H9 (cell line): ENCODE data around the gene FANCC. TPM values are rescaled to one million over a fixed set of nuclear protein-coding genes. Genes with fewer than 3 reads are reported as not detected.
A peak's percentile ranks its signal among the peaks of the same experiment; 100 is the strongest.

Experiments used
- DNase-seq: peaks from one replicate; pipeline ENCODE4 v3.0.0-alpha.2; 2017
- H2AFZ ChIP-seq: one replicate; pipeline ENCODE4 v1.6.1; 2013; ENCODE audit warnings: mild to moderate bottlenecking, low read length, control low read depth, moderate library complexity
- H2AK5ac ChIP-seq: 2 replicates; pipeline ENCODE4 v1.6.1; 2013; ENCODE audit warnings: low read length, control low read depth, mixed read lengths; ENCODE audit not compliant: insufficient read length
- H2BK120ac ChIP-seq: one replicate; pipeline ENCODE4 v1.6.1; 2013; ENCODE audit warnings: low read depth, mild to moderate bottlenecking, low read length, control low read depth, inconsistent platforms; ENCODE audit not compliant: poor library complexity, severe bottlenecking
- H2BK12ac ChIP-seq: 2 replicates; pipeline ENCODE4 v1.6.1; 2013; ENCODE audit warnings: low read length, control low read depth, mixed read lengths, low read depth; ENCODE audit not compliant: insufficient read length
- H2BK15ac ChIP-seq: 2 replicates; pipeline ENCODE4 v1.6.1; 2013; ENCODE audit warnings: low read depth, low read length, control low read depth
- H2BK20ac ChIP-seq: one replicate; pipeline ENCODE4 v1.6.1; 2013; ENCODE audit warnings: low read depth, mild to moderate bottlenecking, low read length, control low read depth, inconsistent platforms; ENCODE audit not compliant: poor library complexity, severe bottlenecking
- H2BK5ac ChIP-seq: 2 replicates; pipeline ENCODE4 v1.6.1; 2013; ENCODE audit warnings: low read length, control low read depth, mixed read lengths; ENCODE audit not compliant: insufficient read length
- H3K14ac ChIP-seq: 2 replicates; pipeline ENCODE4 v1.6.1; 2013; ENCODE audit warnings: low read length, control low read depth; ENCODE audit not compliant: insufficient read depth
- H3K18ac ChIP-seq: 2 replicates; pipeline ENCODE4 v1.6.1; 2013; ENCODE audit warnings: low read depth, mild to moderate bottlenecking, mixed read lengths, low read length, control low read depth; ENCODE audit not compliant: insufficient read length
- H3K23ac ChIP-seq: 2 replicates; pipeline ENCODE4 v1.6.1; 2013; ENCODE audit warnings: low read length, control low read depth, mixed read lengths, low read depth; ENCODE audit not compliant: insufficient read length
- H3K23me2 ChIP-seq: 2 replicates; pipeline ENCODE4 v1.6.1; 2013; ENCODE audit warnings: low read depth, mild to moderate bottlenecking, mixed read lengths, low read length, control low read depth; ENCODE audit not compliant: insufficient read length, poor library complexity, severe bottlenecking
- H3K27ac ChIP-seq: 2 replicates; pipeline ENCODE4 v1.5.1; 2013; ENCODE audit warnings: low read length, control low read depth, mixed read lengths, low read depth; ENCODE audit not compliant: insufficient read length
- H3K27me3 ChIP-seq: 2 replicates; pipeline ENCODE4 v1.6.1; 2013; ENCODE audit warnings: low read length, control low read depth, inconsistent platforms; ENCODE audit not compliant: insufficient read depth
- H3K4ac ChIP-seq: 2 replicates; pipeline ENCODE4 v1.6.1; 2013; ENCODE audit warnings: low read depth, mild to moderate bottlenecking, control low read depth, inconsistent platforms, low read length, moderate library complexity
- H3K4me1 ChIP-seq: 2 replicates; pipeline ENCODE4 v1.6.1; 2013; ENCODE audit warnings: low read length, control low read depth, inconsistent platforms; ENCODE audit not compliant: insufficient read depth
- H3K4me2 ChIP-seq: 2 replicates; pipeline ENCODE4 v1.6.1; 2013; ENCODE audit warnings: low read length, control low read depth, mixed read lengths; ENCODE audit not compliant: insufficient read length, insufficient read depth
- H3K56ac ChIP-seq: 2 replicates; pipeline ENCODE4 v1.6.1; 2013; ENCODE audit warnings: low read depth, mild to moderate bottlenecking, mixed read lengths, low read length, control low read depth; ENCODE audit not compliant: insufficient read length
- H3K79me1 ChIP-seq: 2 replicates; pipeline ENCODE4 v1.6.1; 2013; ENCODE audit warnings: low read depth, mild to moderate bottlenecking, moderate library complexity, low read length, control low read depth, inconsistent platforms; ENCODE audit not compliant: insufficient read depth, poor library complexity, severe bottlenecking
- H3K79me2 ChIP-seq: 2 replicates; pipeline ENCODE4 v1.6.1; 2013; ENCODE audit warnings: low read length, control low read depth, inconsistent platforms; ENCODE audit not compliant: insufficient read depth
- H3K9ac ChIP-seq: 2 replicates; pipeline ENCODE4 v1.6.1; 2013; ENCODE audit warnings: low read length, control low read depth, mixed read lengths; ENCODE audit not compliant: insufficient read length; ENCODE audit errors: extremely low read depth
- H3K9me3 ChIP-seq: one replicate; pipeline ENCODE4 v1.6.1; 2013; ENCODE audit warnings: low read depth, low read length, inconsistent platforms; ENCODE audit not compliant: control insufficient read depth
- H3T11ph ChIP-seq: one replicate; pipeline ENCODE4 v1.6.1; 2013; ENCODE audit warnings: mild to moderate bottlenecking, low read length, control low read depth, inconsistent platforms
- H4K20me1 ChIP-seq: one replicate; pipeline ENCODE4 v1.6.1; 2013; ENCODE audit not compliant: control insufficient read depth, insufficient read length, insufficient read depth
- H4K5ac ChIP-seq: 2 replicates; pipeline ENCODE4 v1.6.1; 2013; ENCODE audit warnings: low read depth, mild to moderate bottlenecking, mixed read lengths, low read length, control low read depth; ENCODE audit not compliant: insufficient read length
- H4K8ac ChIP-seq: replicated peaks from 2 replicates; pipeline ENCODE4 v1.6.1; 2013; ENCODE audit warnings: low read length, control low read depth, mixed read lengths, low read depth; ENCODE audit not compliant: insufficient read length
- H4K91ac ChIP-seq: 2 replicates; pipeline ENCODE4 v1.6.1; 2013; ENCODE audit warnings: low read depth, mild to moderate bottlenecking, moderate library complexity, mixed read lengths, low read length, control low read depth; ENCODE audit not compliant: insufficient read length
- H3K27ac Mint-ChIP-seq, 3 experiments: 2 replicates in 2 of 3; 3 replicates in 1 of 3; pipeline ENCODE4 v1.8.0; 2020 to 2021; ENCODE audit warnings: mixed read lengths in 3 of 3, mild to moderate bottlenecking in 1 of 3, moderate library complexity in 1 of 3
- H3K27me3 Mint-ChIP-seq: 2 replicates; pipeline ENCODE4 v1.8.0; 2021; ENCODE audit warnings: low read depth, mild to moderate bottlenecking, moderate library complexity, mixed read lengths
- H3K36me3 Mint-ChIP-seq, 3 experiments: 2 replicates in 2 of 3; 3 replicates in 1 of 3; pipeline ENCODE4 v1.8.0; 2020 to 2021; ENCODE audit warnings: low read depth in 3 of 3, mixed read lengths in 3 of 3; ENCODE audit not compliant: insufficient read depth in 1 of 3
- H3K4me1 Mint-ChIP-seq, 2 experiments: 2 replicates each; pipeline ENCODE4 v1.8.0; 2020; ENCODE audit warnings: mixed read lengths in 2 of 2
- H3K4me3 Mint-ChIP-seq, 2 experiments: 2 replicates in 1 of 2; 3 replicates in 1 of 2; pipeline ENCODE4 v1.8.0; 2020 to 2021; ENCODE audit warnings: mild to moderate bottlenecking in 2 of 2, mixed read lengths in 2 of 2, moderate library complexity in 1 of 2
- H3K9me3 Mint-ChIP-seq, 2 experiments: 2 replicates in 1 of 2; 3 replicates in 1 of 2; pipeline ENCODE4 v1.8.0; 2020; ENCODE audit warnings: mild to moderate bottlenecking in 2 of 2, mixed read lengths in 2 of 2, moderate library complexity in 1 of 2
- WGBS: extraction: QIAGEN DNeasy Blood & Tissue Kit; methylation state at CpG from one replicate; pipeline ENCODE4 v1.1.7; 2013; ENCODE audit warnings: missing lambda C conversion rate, low lambda C conversion rate, mixed read lengths; ENCODE audit not compliant: insufficient read length; ENCODE audit errors: extremely low coverage; 5-methylcytosine and 5-hydroxymethylcytosine counted together
- total RNA-seq: library from RNA; stranded (reverse); gene quantifications from 2 replicates; pipeline ENCODE4 v1.2.1, GENCODE V29; 2021
- TF ChIP-seq, protein P1 (sequence below): fragments of 200-600 bp; sonication (generic); conservative IDR thresholded peaks from 3 replicates; pipeline ENCODE4 v1.8.0; 2021; ENCODE audit warnings: antibody characterized with exemption, mild to moderate bottlenecking

The FANCC gene
- total RNA-seq, 1 experiment from 2014 or later = 14.6 TPM

DNA sequence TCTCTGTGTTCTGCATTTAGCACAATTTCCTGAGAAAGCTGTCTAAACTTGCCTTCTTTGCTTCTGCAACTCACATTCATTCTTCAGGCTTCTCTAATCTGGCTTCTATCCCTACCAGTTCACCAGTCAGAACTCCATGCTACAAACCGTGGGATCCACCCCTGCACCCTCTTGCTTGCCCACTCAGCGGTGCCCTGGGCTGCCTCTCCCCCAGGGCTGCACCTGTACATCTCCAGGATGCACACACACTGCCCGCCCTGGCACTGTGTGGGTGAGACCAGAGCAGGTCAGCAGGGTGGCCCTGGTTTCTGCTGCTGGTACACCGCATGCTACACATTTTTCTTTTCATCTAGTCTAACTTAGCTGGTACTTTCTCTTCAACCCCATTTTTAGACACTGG is 127.1 kb downstream of the FANCC start:
- TF ChIP-seq, protein P1, sequence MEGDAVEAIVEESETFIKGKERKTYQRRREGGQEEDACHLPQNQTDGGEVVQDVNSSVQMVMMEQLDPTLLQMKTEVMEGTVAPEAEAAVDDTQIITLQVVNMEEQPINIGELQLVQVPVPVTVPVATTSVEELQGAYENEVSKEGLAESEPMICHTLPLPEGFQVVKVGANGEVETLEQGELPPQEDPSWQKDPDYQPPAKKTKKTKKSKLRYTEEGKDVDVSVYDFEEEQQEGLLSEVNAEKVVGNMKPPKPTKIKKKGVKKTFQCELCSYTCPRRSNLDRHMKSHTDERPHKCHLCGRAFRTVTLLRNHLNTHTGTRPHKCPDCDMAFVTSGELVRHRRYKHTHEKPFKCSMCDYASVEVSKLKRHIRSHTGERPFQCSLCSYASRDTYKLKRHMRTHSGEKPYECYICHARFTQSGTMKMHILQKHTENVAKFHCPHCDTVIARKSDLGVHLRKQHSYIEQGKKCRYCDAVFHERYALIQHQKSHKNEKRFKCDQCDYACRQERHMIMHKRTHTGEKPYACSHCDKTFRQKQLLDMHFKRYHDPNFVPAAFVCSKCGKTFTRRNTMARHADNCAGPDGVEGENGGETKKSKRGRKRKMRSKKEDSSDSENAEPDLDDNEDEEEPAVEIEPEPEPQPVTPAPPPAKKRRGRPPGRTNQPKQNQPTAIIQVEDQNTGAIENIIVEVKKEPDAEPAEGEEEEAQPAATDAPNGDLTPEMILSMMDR = no peak
- Histone ChIP-seq H3K9me3 (no peaks in the 10 kb centered on the region), H3K79me2 (no peaks in the 10 kb centered on the region), H3K23me2 (no peaks in the 10 kb centered on the region), H3T11ph (no peak overlapping the region), H4K5ac (no peak overlapping the region), H3K27ac (no peak overlapping the region), H2AK5ac (no peak overlapping the region), H2AFZ (no peak overlapping the region), H3K4ac (no peak overlapping the region), H3K9ac (no peak overlapping the region), H2BK12ac (no peak overlapping the region), H3K56ac (no peak overlapping the region), H3K14ac (no peak overlapping the region), H2BK15ac (no peak overlapping the region), H2BK5ac (no peak overlapping the region), H3K18ac (no peak overlapping the region), H3K79me1 (no peaks in the 10 kb centered on the region), H3K4me1 (no peaks in the 10 kb centered on the region; the same call in 1 of the 2 replicates), H3K4me2 (no peak overlapping the region), H3K23ac (no peak overlapping the region), H3K27me3 (no peaks in the 10 kb centered on the region), H4K91ac (no peak overlapping the region), H4K8ac (no peak overlapping the region), H2BK20ac (no peak overlapping the region), H2BK120ac (no peak overlapping the region), H4K20me1 (no peaks in the 10 kb centered on the region)
- H3K27ac Mint-ChIP-seq = peak overlapping the region in 2 of 3 experiments; percentile 8 to 14; a peak in 3 of 7 replicates
- no peak for DNase-seq
- WGBS = no CpG with 5 or more reads among the region's 4 CpGs
- H3K4me3 Mint-ChIP-seq = no peak overlapping the region
- no peaks in the 10 kb centered on the region for H3K9me3 Mint-ChIP-seq
- 0 out of 7 replicates have a peak, but pooled peaks cover 0 to 2% (median 0%) of the 10 kb centered on the region in 3 experiments for H3K36me3 Mint-ChIP-seq
- H3K27me3 Mint-ChIP-seq = no peaks in the 10 kb centered on the region
- H3K4me1 Mint-ChIP-seq = peaks cover 9 to 11% of the 10 kb centered on the region in 2 experiments
